Measurements from ENCODE around the gene RRP9.
A peak's percentile ranks its signal among the peaks of the same experiment; 100 is the strongest.

The RRP9 gene

DNA sequence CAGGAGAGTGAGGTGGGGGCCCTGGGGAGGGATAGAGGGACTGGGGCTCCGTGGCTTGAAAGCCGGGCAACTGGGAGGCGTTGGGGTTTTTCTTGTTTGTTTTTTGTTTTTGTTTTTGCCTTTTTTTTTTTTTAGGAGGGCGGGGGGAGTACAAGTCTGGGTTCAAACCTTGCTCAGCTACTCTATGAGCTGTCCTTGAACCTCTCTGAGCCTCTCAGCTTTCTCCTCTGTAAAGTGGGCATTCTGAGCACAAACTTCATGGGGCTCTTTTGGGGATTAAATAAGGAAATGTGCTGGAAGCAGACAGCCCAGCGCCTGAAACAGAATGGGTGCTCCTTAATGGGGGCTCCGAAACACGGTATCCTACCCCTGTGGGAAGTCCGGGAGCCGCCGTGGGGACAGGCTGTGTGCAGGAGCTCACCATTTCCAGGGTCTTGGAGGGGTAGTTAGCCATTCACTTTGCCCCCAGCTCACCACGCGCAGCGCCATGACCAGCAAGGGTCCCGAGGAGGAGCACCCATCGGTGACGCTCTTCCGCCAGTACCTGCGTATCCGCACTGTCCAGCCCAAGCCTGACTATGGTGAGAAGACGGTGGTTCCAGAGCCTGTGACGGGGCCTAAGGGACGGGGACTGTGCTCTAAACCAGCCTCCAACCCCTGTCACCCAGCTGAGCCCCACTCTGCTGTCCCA, 42.0 kb upstream of the RRP9 start:
- Histone ChIP-seq H3K14ac (ENCODE audit: low read length) (no peak overlapping the region), H4K91ac (ENCODE audit: low read depth, low read length, poor library complexity) (no peak overlapping the region), H3K9ac (ENCODE audit: low read depth, low read length, poor library complexity) (peak overlapping the region; percentile 80), H3K27me3 (ENCODE audit: control insufficient read depth in 3 of 3, insufficient read depth in 3 of 3, low read depth in 1 of 3, low read length in 3 of 3) (no peaks in the 10 kb centered on the region), H2AFZ (ENCODE audit: low read length) (peak overlapping the region; percentile 96), H2BK15ac (ENCODE audit: low read length) (peak overlapping the region; percentile 91), H3K79me1 (ENCODE audit: low read depth, low read length) (peaks cover 5% of the 10 kb centered on the region), H3K4me3 (ENCODE audit: low read length in 2 of 2) (peak overlapping the region; percentile 51 to 54), H2AK5ac (ENCODE audit: low read depth, low read length) (peak overlapping the region; percentile 99), H3K4me1 (ENCODE audit: control insufficient read depth in 2 of 2, insufficient read depth in 1 of 2, low read depth in 1 of 2, low read length in 2 of 2) (peaks cover 13 to 16% of the 10 kb centered on the region in 2 donors), H3K4ac (ENCODE audit: low read length) (peak overlapping the region; percentile 84), H2BK5ac (ENCODE audit: low read length) (peak overlapping the region; percentile 55), H2BK12ac (ENCODE audit: low read length) (no peak overlapping the region), H4K8ac (ENCODE audit: low read depth, low read length) (no peak overlapping the region), H3K23ac (ENCODE audit: low read depth, low read length, poor library complexity) (peak overlapping the region; percentile 97), H3K9me3 (replicated peaks in 1 of 2; ENCODE audit: control insufficient read depth in 2 of 2, insufficient read depth in 1 of 2, low read depth in 1 of 2, low read length in 2 of 2) (no peaks in the 10 kb centered on the region), H2BK120ac (ENCODE audit: low read depth, low read length) (no peak overlapping the region), H3K27ac (replicated peaks; ENCODE audit: low read length) (peak overlapping the region; percentile 90), H3K36me3 (replicated peaks in 1 of 2; ENCODE audit: control insufficient read depth in 2 of 2, insufficient read depth in 2 of 2, low read length in 2 of 2) (peaks cover 3 to 9% of the 10 kb centered on the region in 2 donors), H3K18ac (ENCODE audit: low read length) (peak overlapping the region; percentile 89), H3K4me2 (ENCODE audit: insufficient read depth, low read length, poor library complexity, severe bottlenecking) (peak overlapping the region; percentile 87)
- no CpG with 5 or more reads among the region's 22 CpGs for WGBS, 2 donors (ENCODE audit: extremely low coverage in 2 of 2, insufficient read length in 2 of 2, insufficient replicate concordance in 1 of 2)
- DNase-seq (ENCODE audit: low spot score): no peak

- no CpG with 5 or more reads among the region's 68 CpGs for WGBS, 2 donors (ENCODE audit: extremely low coverage in 2 of 2, insufficient read length in 2 of 2, insufficient replicate concordance in 1 of 2)
Measured at GRCh38 chr3:51982838-51983577, 41.3 kb upstream of the RRP9 start, which contains the start of gene ACY1. Gene ACY1, plus strand, starts transcription at chr3:51983535. Its CDS starts 530 bp downstream, at chr3:51984065.

DNA sequence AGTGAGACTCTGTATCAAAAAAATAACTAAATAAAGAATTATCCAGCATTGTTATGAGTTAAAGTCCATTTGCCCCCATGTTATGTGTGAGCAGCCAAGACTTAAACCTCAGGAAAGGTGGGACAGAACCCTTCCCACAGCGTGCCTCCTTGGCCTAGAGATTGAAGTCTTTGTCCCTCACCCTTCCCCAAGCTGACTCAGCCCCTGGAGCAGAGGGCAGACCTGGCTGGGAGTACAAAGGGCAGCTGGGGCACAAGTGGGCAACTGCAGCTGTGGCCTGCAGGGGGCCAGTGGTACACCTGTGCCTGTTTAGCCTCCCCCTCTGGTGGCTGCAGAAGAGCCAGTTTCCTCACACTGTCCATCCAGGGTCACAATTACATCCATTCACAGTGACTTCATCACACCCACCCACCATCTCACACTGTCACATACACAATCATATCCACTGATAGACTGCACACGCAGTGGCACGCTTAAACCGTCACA, 40.7 kb upstream of the RRP9 start:
- Histone ChIP-seq H3K23ac (ENCODE audit: low read depth, low read length, poor library complexity) (peak overlapping the region; percentile 97), H3K36me3 (replicated peaks in 1 of 2; ENCODE audit: control insufficient read depth in 2 of 2, insufficient read depth in 2 of 2, low read length in 2 of 2) (peaks cover 3 to 9% of the 10 kb centered on the region in 2 donors), H3K18ac (ENCODE audit: low read length) (peak overlapping the region; percentile 89), H2BK15ac (ENCODE audit: low read length) (peak overlapping the region; percentile 19), H2BK120ac (ENCODE audit: low read depth, low read length) (peak overlapping the region; percentile 21), H3K27ac (replicated peaks; ENCODE audit: low read length) (peak overlapping the region; percentile 90), H3K4ac (ENCODE audit: low read length) (no peak overlapping the region), H3K9me3 (replicated peaks in 1 of 2; ENCODE audit: control insufficient read depth in 2 of 2, insufficient read depth in 1 of 2, low read depth in 1 of 2, low read length in 2 of 2) (no peaks in the 10 kb centered on the region), H3K4me3 (ENCODE audit: low read length in 2 of 2) (peak overlapping the region; percentile 51 to 54), H3K4me1 (ENCODE audit: control insufficient read depth in 2 of 2, insufficient read depth in 1 of 2, low read depth in 1 of 2, low read length in 2 of 2) (peaks cover 11 to 13% of the 10 kb centered on the region in 2 donors), H4K91ac (ENCODE audit: low read depth, low read length, poor library complexity) (peak overlapping the region; percentile 69), H2BK12ac (ENCODE audit: low read length) (peak overlapping the region; percentile 8), H3K14ac (ENCODE audit: low read length) (peak overlapping the region; percentile 49), H3K9ac (ENCODE audit: low read depth, low read length, poor library complexity) (peak overlapping the region; percentile 94), H3K79me1 (ENCODE audit: low read depth, low read length) (peaks cover 3% of the 10 kb centered on the region), H4K8ac (ENCODE audit: low read depth, low read length) (no peak overlapping the region), H2BK5ac (ENCODE audit: low read length) (no peak overlapping the region), H2AFZ (ENCODE audit: low read length) (peak overlapping the region; percentile 96), H2AK5ac (ENCODE audit: low read depth, low read length) (peak overlapping the region; percentile 16), H3K27me3 (ENCODE audit: control insufficient read depth in 3 of 3, insufficient read depth in 3 of 3, low read depth in 1 of 3, low read length in 3 of 3) (no peaks in the 10 kb centered on the region), H3K4me2 (ENCODE audit: insufficient read depth, low read length, poor library complexity, severe bottlenecking) (peak overlapping the region; percentile 87)
- WGBS, 2 donors (ENCODE audit: extremely low coverage in 2 of 2, insufficient read length in 2 of 2, insufficient replicate concordance in 1 of 2): no CpG with 5 or more reads among the region's 4 CpGs
- no peak for DNase-seq (ENCODE audit: low spot score)

More at GRCh38 chr3:51982838-51983577, 41.3 kb upstream of the RRP9 start, which contains the start of gene ACY1:
- H3K27me3 ChIP-seq (ENCODE audit: control insufficient read depth in 3 of 3, insufficient read depth in 3 of 3, low read depth in 1 of 3, low read length in 3 of 3): no peaks in the 10 kb centered on the region
- H3K9ac ChIP-seq (ENCODE audit: low read depth, low read length, poor library complexity): peak within 1 kb of the TSS; percentile 94
- H2AFZ ChIP-seq (ENCODE audit: low read length): peak within 1 kb of the TSS; percentile 96
- H3K4me3 ChIP-seq (ENCODE audit: low read length in 2 of 2): peak within 1 kb of the TSS; percentile 51 to 54
- H2BK12ac ChIP-seq (ENCODE audit: low read length): peak within 1 kb of the TSS; percentile 8
- peak within 1 kb of the TSS; percentile 89 for H3K18ac ChIP-seq (ENCODE audit: low read length)
- H3K14ac ChIP-seq (ENCODE audit: low read length): peak within 1 kb of the TSS; percentile 49
- peak within 1 kb of the TSS; percentile 84 for H3K4ac ChIP-seq (ENCODE audit: low read length)
- peak within 1 kb of the TSS; percentile 97 for H3K23ac ChIP-seq (ENCODE audit: low read depth, low read length, poor library complexity)
- peak within 1 kb of the TSS; percentile 99 for H2AK5ac ChIP-seq (ENCODE audit: low read depth, low read length)
- peaks cover 3% of the 10 kb centered on the region for H3K79me1 ChIP-seq (ENCODE audit: low read depth, low read length)
- H2BK15ac ChIP-seq (ENCODE audit: low read length): peak within 1 kb of the TSS; percentile 91
- peak; percentile 87 for DNase-seq (ENCODE audit: low spot score)
- no peaks in the 10 kb centered on the region for H3K9me3 ChIP-seq (replicated peaks in 1 of 2; ENCODE audit: control insufficient read depth in 2 of 2, insufficient read depth in 1 of 2, low read depth in 1 of 2, low read length in 2 of 2)
- H2BK5ac ChIP-seq (ENCODE audit: low read length): peak within 1 kb of the TSS; percentile 55
- H3K4me1 ChIP-seq (ENCODE audit: control insufficient read depth in 2 of 2, insufficient read depth in 1 of 2, low read depth in 1 of 2, low read length in 2 of 2): peaks cover 11 to 13% of the 10 kb centered on the region in 2 donors
- H3K36me3 ChIP-seq (replicated peaks in 1 of 2; ENCODE audit: control insufficient read depth in 2 of 2, insufficient read depth in 2 of 2, low read length in 2 of 2): peaks cover 3 to 9% of the 10 kb centered on the region in 2 donors
- H4K8ac ChIP-seq (ENCODE audit: low read depth, low read length): no peak within 1 kb of the TSS
- peak within 1 kb of the TSS; percentile 87 for H3K4me2 ChIP-seq (ENCODE audit: insufficient read depth, low read length, poor library complexity, severe bottlenecking)
- peak within 1 kb of the TSS; percentile 21 for H2BK120ac ChIP-seq (ENCODE audit: low read depth, low read length)
- peak within 1 kb of the TSS; percentile 90 for H3K27ac ChIP-seq (replicated peaks; ENCODE audit: low read length)
- peak within 1 kb of the TSS; percentile 69 for H4K91ac ChIP-seq (ENCODE audit: low read depth, low read length, poor library complexity)

All from neuronal stem cell (in vitro differentiated cells).